ENCODE results near the gene AGRP. TPM values are rescaled to one million over a fixed set of nuclear protein-coding genes. Genes with fewer than 3 reads are reported as not detected.

The AGRP gene
- total and polyA plus RNA-seq, 2 of the 4 experiments (the other 2 are of a cell fraction), result not detected

DNA sequence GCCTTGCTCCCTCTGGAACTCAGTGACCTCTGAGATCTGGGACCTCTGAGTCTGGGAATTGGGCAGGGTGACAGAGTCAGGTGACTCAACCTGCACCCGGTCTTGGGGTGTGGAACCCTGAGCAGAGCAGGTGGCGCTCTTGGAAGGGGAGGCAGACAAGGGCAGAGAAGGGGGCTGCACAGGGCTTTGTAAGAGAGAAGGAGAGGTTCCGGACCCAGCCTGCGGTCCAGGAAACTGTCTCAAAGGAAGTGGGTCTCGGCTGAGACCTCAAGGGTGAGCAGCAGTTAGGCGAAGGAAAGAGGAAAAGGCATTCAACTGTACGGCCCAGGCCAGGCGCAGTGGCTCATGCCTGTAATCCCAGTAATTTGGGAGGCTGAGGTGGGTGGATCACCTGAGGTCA is 35.3 kb upstream of the AGRP start:
- no peak overlapping the region for H2BK15ac ChIP-seq (ENCODE audit: low read depth, low read length)
- H3K14ac ChIP-seq (replicated peaks; ENCODE audit: low read depth, low read length), result no peak overlapping the region
- in situ Hi-C loops (cut with MboI; ENCODE audit: low sequenced_read_pairs), result no loop called here
- ChIA-PET POLR2A (ENCODE audit: unreplicated experiment) (no interaction called here), CTCF (no interaction called here)
- H2BK5ac ChIP-seq (ENCODE audit: low read depth, low read length, poor library complexity, severe bottlenecking), result no peak overlapping the region
- peaks cover 6% of the 10 kb centered on the region for H3K4me1 ChIP-seq (ENCODE audit: control insufficient read depth, insufficient read depth, low read length)
- dilution Hi-C loops (cut with HindIII; ENCODE audit: low sequenced_read_pairs, unreplicated experiment), result no loop called here
- no peak overlapping the region for H2AK9ac ChIP-seq (replicated peaks; ENCODE audit: low read depth, low read length, poor library complexity)
- no peak overlapping the region for H2BK20ac ChIP-seq (ENCODE audit: low read depth, low read length)
- H3K18ac ChIP-seq (ENCODE audit: low read depth, low read length), result no peak overlapping the region
- no peak overlapping the region for H4K91ac ChIP-seq (ENCODE audit: insufficient read depth, low read depth, low read length)
- no peak overlapping the region for H4K5ac ChIP-seq (ENCODE audit: low read depth, low read length)
- no peak overlapping the region for H2AK5ac ChIP-seq (ENCODE audit: low read depth, low read length)
- H3K9me3 ChIP-seq (ENCODE audit: control insufficient read depth, insufficient read depth, low read length), result no peaks in the 10 kb centered on the region
- no TSS peak for BruUV-seq (replicated peaks)
- no peak overlapping the region for H3K4me2 ChIP-seq (ENCODE audit: low read depth, low read length)
- no peak overlapping the region for H3K23ac ChIP-seq (ENCODE audit: low read depth, low read length)
- DNase-seq (no peak), ATAC-seq (ENCODE audit: low read depth) (no peak)
- H3K27ac ChIP-seq (ENCODE audit: insufficient read depth, low read length), result no peak overlapping the region
- H3K4ac ChIP-seq (ENCODE audit: low read depth, low read length), result no peak overlapping the region
- H4K20me1 ChIP-seq (ENCODE audit: insufficient read depth, low read length), result peaks cover 3% of the 10 kb centered on the region; the same call in 1 of the 2 replicates
- H3K9ac ChIP-seq (ENCODE audit: low read depth, low read length), result no peak overlapping the region
- no peaks in the 10 kb centered on the region for H3K79me1 ChIP-seq (ENCODE audit: low read depth in 1 of 2, low read length in 2 of 2)
- intact Hi-C loops (cut with micrococcal nuclease), result no loop called here
- no peak overlapping the region for H3K56ac ChIP-seq (ENCODE audit: extremely low read depth, insufficient read depth, low read length)
- no peaks in the 10 kb centered on the region for H3K27me3 ChIP-seq (ENCODE audit: control insufficient read depth, insufficient read depth, low read length)
- H3K9me1 ChIP-seq (ENCODE audit: insufficient read depth, low read length), result peaks cover 4% of the 10 kb centered on the region; the same call in 1 of the 2 replicates
- H4K8ac ChIP-seq (ENCODE audit: low read depth in 2 of 2, low read length in 2 of 2), result no peak overlapping the region
- no peak overlapping the region for H3K4me3 ChIP-seq (ENCODE audit: insufficient read depth, low read depth, low read length)
- no peak overlapping the region for H2BK120ac ChIP-seq (ENCODE audit: low read depth, low read length)
- 83% methylated on average over 7 of the region's 8 CpGs; no CpG with 5 or more reads in 1 of the 2 experiments for WGBS, 2 experiments (ENCODE audit: extremely low coverage in 2 of 2, insufficient read length in 1 of 2)
- no peak overlapping the region for H2AFZ ChIP-seq (replicated peaks; ENCODE audit: low read length, poor library complexity)
- no peaks in the 10 kb centered on the region for H3K36me3 ChIP-seq (ENCODE audit: control insufficient read depth, insufficient read depth, low read length)
- TF ChIP-seq RCOR1 (IDR thresholded peaks at IDR 0.05; ENCODE audit: insufficient replicate concordance, low read length) (no peak), CHD1 (IDR thresholded peaks at IDR 0.05; ENCODE audit: low read depth, low read length) (no peak), RAD21 (IDR thresholded peaks at IDR 0.05; ENCODE audit: low read length) (no peak), SMC3 (IDR thresholded peaks at IDR 0.05; ENCODE audit: low read depth, low read length) (no peak)
